ENCODE measurements around the gene CES2.
"Not testable (repeated sequence)": the region's sequence is repeated elsewhere in the genome, so short reads cannot be mapped to it uniquely, and the experiment has no call there.

Gene CES2

DNA sequence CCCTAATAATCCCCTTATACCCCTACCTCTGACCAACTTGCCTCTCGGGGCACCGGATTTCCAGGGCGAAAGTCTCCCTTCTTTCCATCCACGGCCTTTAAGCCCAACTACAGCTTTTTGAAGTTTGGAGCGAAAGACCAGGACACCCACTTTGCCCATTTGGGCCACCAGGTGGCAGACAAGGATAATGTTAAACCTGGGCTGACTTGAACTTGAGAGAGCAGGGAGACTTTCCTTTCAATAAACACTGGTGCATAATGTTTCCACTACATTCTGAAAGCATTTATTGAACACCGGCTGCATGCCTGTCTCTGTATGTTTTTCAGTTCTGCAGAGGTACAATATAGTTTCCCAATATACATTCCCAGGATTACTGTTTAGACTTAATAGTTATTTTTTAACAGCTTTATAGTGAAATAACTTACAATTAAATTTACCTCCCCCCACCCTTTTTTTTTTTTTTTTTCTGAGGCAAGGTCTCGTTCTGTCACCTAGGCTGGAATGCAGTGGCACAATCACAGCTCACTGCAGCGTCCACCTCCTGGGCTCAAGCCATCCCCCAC, 18.9 kb downstream of the CES2 start:
- DNase-seq, result peak; percentile 80 to 88 (median 86)

DNA sequence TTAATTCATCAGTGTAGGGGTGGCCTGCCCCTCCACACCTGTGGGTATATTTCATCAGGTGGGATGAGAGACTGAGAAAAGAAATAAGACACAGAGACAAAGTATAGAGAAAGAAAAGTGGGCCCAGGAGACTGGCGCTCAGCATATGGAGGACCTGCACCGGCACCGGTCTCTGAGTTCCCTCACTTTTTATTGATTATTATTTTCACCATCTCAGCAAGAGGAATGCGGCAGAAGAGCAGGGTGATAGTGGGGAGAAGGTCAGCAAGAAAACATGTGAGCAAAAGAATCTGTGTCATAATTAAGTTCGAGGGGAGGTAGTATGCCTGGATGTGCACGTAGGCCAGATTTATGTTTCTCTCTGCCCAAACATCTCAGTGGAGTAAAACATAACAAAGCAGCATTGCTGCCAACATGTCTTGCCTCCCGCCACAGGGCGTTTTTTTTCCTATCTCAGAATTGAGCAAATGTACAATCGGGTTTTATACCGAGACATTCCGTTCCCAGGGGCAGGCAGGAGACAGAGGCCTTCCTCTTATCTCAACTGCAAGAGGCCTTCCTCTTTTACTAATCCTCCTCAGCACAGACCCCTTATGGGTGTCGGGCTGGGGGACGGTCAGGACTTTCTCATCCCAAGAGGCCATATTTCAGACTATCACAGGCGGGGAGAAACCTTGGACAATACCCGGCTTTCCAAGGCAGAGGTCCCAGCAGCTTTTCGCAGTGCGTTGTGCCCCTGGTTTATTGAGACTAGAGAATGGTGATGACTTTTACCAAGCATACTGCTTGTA, 20.2 kb downstream of the CES2 start:
- DNase-seq, result not testable (repeated sequence)

DNA sequence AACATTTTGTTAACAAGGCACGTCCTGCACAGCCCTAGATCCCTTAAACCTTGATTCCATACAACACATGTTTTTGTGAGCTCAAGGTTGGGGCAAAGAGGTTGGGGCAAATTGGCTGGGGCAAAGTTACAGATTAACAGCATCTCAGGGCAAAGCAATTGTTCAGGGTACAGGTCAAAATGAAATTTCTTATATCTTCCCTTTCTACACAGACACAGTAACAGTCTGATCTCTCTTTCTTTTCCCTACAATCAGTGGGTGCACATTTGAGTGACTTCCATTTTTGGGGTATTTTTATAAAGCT, 20.8 kb downstream of the CES2 start:
- not testable (repeated sequence) for DNase-seq

DNA sequence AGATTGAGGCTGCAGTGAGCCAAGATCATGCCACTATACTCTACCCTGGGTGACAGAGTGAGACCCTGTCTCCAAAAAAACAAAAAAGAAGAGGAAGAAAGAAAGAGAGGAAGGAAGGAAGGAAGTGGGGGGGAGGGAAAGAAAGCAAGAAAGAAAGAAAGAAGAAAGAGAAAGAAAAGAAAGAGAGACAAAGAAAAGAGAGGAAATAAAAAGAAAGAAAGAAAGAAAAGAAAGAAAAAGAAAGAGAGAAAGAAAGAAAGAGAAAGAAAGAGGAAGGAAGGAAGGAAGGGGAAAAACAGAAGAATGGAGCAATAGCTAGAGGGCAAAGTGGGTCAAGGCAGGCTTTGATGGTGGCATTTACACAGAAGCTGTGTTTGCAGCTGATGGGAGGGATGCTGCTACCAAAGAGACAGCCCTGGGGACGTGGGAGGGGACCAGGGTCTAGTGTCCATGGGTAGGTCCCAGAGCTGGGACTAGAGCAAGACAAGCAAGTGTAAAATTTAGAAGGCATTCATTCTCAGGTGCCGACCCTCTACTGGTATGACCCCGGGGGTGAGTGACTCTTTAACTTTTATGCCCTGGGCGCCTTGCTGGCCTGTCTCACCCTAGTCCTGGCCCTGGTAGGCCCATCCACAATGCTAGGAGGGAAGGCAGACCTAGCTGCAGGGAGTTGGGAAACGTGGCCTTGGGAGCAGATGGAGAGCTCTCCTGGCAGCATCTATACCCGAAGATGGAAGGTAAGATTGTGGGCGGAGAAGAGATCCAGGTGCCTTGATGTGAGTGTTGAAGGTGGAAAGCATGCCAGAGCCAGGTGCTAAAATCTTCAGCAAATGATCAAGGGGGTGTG, 23.8 kb downstream of the CES2 start:
- peak in 1 of 4 experiments; percentile 20 for DNase-seq

DNA sequence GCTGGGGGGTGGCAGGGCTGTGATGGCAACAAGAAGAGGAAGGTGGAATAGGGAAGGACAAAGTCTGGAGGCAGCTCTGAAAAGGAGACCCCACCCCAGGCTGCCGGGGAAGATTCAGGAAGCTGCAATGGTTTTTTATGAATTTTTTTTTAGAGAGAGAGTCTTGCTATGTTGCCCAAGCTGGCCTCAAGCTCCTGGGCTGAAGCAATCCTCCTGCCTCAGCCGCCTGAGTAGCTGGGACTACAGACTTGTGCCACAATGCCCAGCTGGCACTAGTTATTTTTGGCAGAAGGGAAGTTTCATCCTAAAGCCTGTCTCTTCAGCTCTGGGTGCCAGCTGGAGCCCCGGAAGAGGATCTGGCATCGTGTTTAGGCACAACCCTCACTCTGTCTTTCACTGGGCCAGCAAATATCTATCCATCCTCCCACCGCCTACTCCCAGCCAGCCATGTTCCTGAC, 24.4 kb downstream of the CES2 start:
- peak; percentile 73 to 87 (median 82) for DNase-seq

DNA sequence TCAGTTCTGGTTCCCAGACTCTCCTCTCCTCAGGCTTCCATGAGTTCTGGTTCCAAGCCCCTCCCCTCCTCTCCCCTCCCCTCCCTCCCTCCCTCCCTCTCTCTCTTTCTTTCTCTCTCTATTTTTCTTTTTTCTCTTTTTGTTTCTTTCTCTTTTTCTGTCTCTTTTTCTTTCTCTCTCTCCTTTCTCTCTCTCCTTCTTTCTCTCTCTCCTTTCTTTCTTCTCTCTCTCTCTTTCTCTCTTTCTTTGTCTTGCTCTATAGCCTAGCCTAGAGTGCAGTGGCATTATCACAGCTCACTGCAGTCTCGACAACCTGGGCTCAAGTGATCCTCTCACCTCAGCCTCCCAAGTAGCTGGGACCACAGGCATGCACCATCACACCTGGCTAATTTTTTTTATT, 25.0 kb downstream of the CES2 start:
- DNase-seq, result no peak

DNA sequence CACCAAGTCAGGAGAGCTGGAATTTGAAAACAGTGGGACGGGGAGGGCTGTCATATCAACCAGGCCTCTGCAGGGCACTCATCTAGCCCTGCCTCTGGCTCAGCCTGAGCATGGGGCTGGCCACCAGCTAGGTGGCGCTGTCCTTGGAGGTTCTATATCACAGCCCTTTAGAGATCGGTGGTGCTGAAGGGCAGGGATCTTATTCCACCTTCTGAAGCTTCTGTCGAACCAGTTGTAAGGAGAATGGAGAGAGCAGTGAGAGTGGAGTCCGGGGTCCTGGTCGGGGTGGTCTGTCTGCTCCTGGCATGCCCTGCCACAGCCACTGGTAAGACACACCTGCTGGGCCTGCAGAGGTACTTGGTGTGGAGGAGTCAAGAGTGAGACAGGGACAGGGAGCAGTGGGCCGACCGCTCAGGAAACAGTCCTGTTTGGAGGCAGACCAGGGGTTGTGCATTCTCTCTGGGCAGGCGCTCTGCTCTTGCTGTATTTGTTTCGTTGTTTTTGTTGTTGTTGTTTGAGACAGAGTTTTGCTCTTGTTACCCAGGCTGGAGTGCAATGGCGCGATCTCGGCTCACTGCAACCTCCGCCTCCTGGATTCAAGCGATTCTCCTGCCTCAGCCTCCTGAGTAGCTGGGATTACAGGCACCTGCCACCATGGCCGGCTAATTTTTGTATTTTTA, 25.9 kb downstream of the CES2 start, which contains the start of gene CES3:
Gene CES3 (plus strand): TSS at position 202 of the 680 bp plus-strand sequence. CDS start 42 bp downstream, at position 244.
- peak; percentile 66 to 83 (median 74) for DNase-seq

DNA sequence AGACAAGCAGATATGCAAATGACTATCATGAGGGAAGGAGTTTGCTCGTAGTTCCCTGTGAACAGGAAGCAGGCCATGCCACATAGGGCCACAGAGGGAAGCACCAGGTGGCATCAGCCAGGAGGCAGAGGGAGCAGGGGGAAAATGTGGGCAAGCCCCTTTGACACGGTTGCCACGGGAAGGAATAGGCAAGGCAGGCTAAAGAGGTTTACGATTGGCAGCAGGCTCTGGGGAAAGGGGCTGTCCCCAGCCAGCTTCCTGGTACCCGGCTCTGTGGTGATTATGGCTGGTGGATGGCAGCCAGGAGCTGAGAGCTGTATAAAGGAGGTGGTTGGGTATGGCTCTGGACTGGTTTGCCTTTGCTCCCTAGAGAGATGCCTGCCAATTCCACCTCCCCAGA, 26.6 kb downstream of the CES2 start:
- peak in 1 of 4 experiments; percentile 13 for DNase-seq

DNA sequence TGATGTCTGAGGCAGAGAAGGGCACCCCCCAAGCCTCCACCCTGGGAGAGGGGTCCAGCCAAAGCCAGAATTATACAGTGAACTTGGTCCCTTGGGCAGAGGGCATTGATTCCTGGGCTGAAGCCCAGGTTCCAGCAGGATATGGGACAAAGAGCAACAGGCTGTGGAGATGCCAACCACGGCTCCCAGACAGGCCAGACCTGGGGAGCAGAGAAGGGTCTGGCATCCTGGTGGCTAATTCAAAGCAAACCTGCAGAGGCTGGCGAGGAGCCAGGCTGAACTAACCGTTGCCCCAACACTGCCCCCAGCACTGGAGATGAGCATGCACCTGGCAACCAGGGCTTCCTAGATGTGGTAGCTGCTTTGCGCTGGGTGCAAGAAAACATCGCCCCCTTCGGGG, 28.7 kb downstream of the CES2 start:
- DNase-seq, result no peak

DNA sequence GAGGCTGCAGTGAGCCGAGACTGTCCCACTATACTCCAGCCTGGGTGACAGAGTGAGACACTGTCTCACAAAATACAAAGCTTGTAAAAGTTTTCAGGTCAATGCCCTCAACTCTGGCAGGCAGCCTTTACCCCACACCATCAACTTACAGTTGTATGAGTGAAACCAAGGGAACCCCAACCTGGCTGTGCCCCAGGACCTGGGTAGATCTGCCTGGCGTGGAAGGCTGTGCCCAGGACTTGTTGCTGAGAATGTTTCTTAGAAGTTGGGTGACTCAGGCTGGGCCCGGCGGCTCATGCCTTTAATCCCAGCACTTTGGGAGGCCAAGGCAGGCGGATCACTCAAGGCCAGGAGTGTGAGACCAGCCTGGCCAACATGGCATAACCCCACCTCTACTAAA, 33.5 kb downstream of the CES2 start:
- no peak for DNase-seq

DNA sequence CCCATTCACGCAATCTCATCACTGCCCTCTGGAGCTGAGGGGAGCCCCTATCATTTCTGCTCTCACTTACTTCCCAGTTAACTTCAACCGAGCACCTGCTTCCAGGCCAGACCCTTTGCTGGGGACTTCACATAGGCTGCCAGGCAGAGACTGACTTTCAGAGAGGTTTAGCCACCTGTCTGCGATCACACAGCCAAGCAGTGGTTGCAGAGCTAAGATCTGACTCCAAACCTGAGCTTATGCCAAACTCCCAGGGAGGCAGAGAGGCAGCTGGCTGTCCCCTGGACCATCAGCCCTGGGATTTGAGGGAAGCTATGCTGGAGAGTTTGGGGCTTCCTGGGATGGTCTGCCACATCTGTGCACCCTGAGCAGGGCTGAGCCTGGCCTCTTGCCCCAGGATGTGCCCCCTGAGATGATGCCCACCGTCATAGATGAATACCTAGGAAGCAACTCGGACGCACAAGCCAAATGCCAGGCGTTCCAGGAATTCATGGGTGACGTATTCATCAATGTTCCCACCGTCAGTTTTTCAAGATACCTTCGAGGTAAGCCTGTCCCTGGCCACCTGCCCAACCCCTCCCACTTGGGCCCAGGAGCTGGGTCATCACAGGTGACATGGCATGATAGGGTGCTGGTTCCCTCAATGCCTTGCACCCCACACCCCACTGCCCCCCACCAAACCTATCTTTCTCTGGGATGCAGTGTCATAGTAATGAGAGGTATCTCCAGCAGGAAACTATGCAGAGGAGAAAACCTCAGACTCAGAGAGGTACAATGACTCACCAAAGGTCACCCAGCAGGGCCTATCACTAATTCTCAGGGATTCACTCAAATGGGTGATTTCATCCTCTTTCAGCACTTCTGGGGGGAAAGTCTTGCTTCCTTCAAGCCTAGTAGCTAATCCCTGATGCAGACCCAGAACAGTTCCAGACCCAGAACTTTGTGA, 35.7 kb downstream of the CES2 start:
- DNase-seq, result no peak

DNA sequence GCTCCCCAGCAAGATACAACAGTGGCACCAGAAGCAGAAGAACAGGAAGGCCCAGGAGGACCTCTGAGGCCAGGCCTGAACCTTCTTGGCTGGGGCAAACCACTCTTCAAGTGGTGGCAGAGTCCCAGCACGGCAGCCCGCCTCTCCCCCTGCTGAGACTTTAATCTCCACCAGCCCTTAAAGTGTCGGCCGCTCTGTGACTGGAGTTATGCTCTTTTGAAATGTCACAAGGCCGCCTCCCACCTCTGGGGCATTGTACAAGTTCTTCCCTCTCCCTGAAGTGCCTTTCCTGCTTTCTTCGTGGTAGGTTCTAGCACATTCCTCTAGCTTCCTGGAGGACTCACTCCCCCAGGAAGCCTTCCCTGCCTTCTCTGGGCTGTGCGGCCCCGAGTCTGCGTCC, 37.7 kb downstream of the CES2 start:
- DNase-seq, result no peak

DNA sequence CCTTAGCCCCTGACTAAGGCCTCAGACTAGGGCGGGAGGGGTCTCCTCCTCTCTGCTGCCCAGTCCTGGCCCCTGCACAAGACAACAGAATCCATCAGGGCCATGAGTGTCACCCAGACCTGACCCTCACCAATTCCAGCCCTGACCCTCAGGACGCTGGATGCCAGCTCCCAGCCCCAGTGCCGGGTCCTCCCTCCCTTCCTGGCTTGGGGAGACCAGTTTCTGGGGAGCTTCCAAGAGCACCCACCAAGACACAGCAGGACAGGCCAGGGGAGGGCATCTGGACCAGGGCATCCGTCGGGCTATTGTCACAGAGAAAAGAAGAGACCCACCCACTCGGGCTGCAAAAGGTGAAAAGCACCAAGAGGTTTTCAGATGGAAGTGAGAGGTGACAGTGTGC, 38.4 kb downstream of the CES2 start:
- no peak for DNase-seq

DNA sequence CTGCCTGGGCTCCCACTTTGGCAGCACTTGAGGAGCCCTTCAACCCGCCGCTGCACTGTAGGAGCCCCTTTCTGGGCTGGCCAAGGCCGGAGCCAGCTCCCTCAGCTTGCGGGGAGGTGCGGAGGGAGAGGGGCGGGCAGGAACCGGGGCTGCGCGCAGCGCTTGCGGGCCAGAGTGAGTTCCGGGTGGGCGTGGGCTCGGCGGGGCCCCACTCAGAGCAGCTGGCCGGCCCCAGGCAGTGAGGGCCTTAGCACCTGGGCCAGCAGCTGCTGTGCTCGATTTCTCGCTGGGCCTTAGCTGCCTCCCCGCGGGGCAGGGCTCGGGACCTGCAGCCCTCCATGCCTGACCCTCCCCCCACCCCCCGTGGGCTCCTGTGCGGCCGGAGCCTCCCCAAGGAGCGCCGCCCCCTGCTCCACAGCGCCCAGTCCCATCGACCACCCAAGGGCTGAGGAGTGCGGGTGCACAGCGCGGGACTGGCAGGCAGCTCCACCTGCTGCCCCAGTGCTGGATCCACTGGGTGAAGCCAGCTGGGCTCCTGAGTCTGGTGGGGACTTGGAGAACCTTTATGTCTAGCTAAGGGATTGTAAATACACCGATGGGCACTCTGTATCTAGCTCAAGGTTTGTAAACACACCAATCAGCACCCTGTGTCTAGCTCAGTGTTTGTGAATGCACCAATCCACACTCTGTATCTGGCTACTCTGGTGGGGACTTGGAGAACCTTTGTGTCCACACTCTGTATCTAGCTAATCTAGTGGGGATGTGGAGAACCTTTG, 39.0 kb downstream of the CES2 start:
- not testable (repeated sequence) for DNase-seq

DNA sequence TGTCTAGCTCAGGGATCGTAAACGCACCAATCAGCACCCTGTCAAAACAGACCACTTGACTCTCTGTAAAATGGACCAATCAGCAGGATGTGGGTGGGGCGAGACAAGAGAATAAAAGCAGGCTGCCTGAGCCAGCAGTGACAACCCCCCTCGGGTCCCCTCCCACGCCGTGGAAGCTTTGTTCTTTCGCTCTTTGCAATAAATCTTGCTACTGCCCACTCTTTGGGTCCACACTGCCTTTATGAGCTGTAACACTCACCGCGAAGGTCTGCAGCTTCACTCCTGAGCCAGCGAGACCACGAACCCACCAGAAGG, 39.6 kb downstream of the CES2 start:
- DNase-seq, result not testable (repeated sequence)

DNA sequence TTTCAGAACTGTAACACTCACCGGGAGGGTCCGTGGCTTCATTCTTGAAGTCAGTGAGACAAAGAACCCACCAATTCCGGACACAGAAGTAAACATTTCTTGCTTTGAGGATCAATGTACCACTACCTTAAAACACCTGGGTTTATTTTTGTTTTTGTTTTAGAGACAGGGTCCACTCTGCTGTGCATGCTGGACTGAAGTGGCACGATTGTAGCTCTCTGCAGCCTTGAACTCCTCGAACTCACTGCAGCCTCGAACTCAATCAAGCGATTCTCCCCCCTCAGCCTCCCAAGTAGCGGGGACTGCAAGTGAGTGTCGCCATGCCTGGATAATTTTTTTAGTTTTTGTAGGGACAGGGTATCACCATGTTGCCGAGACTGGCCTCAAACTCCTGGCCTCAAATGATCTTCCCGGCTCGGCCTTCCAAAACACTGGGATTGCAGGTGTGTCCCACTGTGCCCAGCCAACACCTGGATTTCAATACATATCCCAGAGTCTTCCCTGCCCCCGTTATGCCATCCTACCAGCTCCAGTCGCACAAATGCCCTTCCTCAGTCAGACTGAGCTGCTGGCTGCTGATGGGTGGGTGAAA, 40.1 kb downstream of the CES2 start:
- no peak for DNase-seq

DNA sequence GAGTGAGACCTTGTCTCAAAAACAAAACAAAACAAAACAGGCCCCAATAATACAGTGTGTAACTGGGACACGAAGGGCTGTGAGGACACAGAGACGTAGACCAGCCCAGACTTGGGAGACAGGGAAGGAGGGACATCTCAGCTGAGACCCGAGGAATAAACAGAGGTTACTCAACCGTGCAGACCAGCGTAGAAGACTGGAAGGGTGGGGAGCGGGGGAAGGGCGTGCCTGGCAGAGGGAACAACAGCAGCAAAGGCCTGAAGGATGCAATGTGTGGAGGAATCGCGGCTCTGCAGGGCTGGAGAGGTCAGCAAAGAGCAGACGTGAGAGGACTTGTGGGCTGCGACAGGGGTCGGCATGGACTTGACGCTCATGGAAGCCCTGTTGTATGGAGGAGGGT, 41.4 kb downstream of the CES2 start:
- no peak for DNase-seq

DNA sequence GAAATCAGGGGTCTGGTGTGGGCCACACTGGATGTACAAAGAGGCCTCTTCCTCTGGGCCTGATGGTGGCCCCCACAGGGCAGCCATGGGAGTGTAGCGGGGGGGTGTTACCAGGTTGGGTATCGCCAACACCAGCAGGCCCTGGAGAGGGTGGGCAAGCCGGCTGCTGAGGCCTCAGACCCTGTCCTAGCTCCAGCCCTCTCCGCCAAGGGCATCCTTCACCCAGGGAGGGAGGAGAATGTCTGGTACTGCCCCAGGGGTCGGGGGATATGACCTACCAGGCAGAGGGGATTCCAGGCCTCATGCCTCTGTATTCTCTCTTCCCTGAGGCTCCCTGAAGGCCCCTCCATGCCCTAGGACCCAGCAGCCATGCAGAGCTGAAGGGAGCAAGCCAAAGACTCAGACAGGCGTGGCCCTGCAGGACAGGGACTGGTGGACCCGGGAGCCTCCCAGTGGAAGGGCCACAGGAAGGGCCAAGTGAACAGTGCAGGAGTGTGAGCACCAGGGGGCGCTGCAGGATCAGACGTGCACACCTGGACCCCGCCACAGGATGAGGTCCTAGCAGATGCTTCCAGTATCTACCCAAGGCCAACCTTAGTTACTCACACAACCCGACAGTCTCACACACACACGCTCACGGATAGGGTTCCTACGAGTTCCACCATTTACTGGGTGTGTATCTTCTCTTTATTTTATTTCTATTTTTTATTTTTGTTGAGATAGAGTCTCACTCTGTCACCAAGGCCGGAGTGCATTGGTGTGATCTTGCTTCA, 42.2 kb downstream of the CES2 start:
- peak; percentile 87 to 94 (median 92) for DNase-seq

DNA sequence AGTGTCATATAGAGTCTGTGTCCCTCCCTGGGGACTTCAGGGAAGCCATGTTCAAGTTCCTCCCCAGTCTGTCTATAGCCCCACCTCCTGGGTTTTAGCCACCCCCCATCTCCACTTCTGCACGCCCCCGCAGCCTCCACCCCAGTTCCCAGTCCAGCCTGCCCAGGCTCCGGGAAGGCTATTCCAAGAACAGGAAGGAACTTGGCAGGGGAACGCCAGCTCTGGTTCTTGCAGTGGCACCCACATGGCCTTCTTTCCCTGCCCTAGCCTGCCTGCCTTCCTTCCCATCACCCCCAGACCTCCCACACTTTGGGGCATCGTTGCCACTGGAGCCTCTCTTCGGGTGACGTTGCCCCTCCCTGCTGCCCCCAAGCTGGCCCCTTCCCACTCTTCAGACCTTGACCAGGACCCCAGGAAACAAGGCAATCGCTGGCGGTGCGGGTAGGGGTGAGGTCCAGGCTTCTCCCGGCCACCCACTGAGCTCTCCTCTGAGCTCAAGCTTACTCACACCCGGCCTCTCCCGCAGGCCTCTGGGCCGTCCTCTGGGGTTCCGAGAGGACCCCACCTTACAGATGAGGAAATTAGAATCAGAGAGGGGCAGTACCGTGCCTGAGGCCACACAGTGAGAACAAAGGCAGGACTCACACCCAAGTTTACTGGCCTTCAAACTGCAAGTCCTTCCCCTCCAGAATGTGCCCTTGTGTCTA, 43.8 kb downstream of the CES2 start:
- peak; percentile 74 to 87 (median 80) for DNase-seq

Data from suppressor macrophage (primary cell).